Measurements from ENCODE around the gene KRT10. TPM values are rescaled to one million over a fixed set of nuclear protein-coding genes. Genes with fewer than 3 reads are reported as not detected.

Gene KRT10
- total and polyA plus RNA-seq, 2 donors (not counting 1 experiment from before 2014, with no cell fraction given): 14.7 to 32.9 TPM

DNA sequence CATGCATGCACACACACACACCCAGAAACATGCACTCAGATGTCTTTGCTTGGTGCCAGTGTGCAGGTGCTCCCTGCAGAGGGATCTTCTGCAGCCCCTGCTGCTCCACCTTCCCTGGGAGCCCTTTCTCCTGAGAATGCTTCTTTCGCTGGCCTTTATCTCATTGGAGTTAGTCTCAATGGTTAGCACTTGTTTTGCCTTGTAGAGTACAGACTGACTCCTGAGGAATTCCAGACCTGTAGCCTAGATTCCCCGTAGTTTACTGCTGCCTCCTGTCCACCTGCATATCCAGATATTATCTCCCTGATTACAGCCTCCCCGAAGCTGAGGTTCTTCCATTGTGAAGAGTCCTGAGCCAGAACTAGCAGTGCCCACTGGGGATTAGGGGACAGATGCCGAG is 47.7 kb upstream of the KRT10 start:
- H3K9me3 ChIP-seq (ENCODE audit: control extremely low read depth in 1 of 3, control insufficient read depth in 2 of 3, insufficient read depth in 1 of 3, low read length in 2 of 3): peaks cover 0 to 1% (median 0%) of the 10 kb centered on the region in 3 donors
- H4K20me1 ChIP-seq (ENCODE audit: control insufficient read depth, insufficient read depth, low read length, poor library complexity, severe bottlenecking): no peaks in the 10 kb centered on the region
- ChIA-PET CTCF (no interaction called here), POLR2A (no interaction called here)
- H3K4me1 ChIP-seq (ENCODE audit: control insufficient read depth in 2 of 2, insufficient read depth in 2 of 2, low read length in 2 of 2): no peaks in the 10 kb centered on the region
- no peak overlapping the region for H2AFZ ChIP-seq (ENCODE audit: insufficient read depth, low read depth, low read length, poor library complexity, severe bottlenecking)
- H3K79me2 ChIP-seq (ENCODE audit: control insufficient read depth, insufficient read depth, low read length): no peaks in the 10 kb centered on the region
- no peak overlapping the region for H3K4me3 Mint-ChIP-seq
- TF ChIP-seq, protein P1, sequence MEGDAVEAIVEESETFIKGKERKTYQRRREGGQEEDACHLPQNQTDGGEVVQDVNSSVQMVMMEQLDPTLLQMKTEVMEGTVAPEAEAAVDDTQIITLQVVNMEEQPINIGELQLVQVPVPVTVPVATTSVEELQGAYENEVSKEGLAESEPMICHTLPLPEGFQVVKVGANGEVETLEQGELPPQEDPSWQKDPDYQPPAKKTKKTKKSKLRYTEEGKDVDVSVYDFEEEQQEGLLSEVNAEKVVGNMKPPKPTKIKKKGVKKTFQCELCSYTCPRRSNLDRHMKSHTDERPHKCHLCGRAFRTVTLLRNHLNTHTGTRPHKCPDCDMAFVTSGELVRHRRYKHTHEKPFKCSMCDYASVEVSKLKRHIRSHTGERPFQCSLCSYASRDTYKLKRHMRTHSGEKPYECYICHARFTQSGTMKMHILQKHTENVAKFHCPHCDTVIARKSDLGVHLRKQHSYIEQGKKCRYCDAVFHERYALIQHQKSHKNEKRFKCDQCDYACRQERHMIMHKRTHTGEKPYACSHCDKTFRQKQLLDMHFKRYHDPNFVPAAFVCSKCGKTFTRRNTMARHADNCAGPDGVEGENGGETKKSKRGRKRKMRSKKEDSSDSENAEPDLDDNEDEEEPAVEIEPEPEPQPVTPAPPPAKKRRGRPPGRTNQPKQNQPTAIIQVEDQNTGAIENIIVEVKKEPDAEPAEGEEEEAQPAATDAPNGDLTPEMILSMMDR (IDR thresholded peaks at IDR 0.05): no peak
- TF ChIP-seq EZH2 (IDR thresholded peaks at IDR 0.05; ENCODE audit: borderline replicate concordance, insufficient read depth, low read depth, low read length, poor library complexity, severe bottlenecking): no peak
- DNase-seq: no peak
- H3K4me1 Mint-ChIP-seq: no peaks in the 10 kb centered on the region
- 62% methylated on average over 2 of the region's 4 CpGs for WGBS (ENCODE audit: insufficient coverage)
- no peak overlapping the region for H3K27ac ChIP-seq (ENCODE audit: low read length in 2 of 2)
- H3K4me2 ChIP-seq (replicated peaks; ENCODE audit: low read depth, low read length, poor library complexity, severe bottlenecking): no peak overlapping the region
- H3K27me3 Mint-ChIP-seq: peaks cover 44% of the 10 kb centered on the region
- no peak for ATAC-seq (ENCODE audit: low read depth)
- H3K9me3 Mint-ChIP-seq (ENCODE audit: insufficient read depth): no peaks in the 10 kb centered on the region
- H3K4me3 ChIP-seq (ENCODE audit: control extremely low read depth in 1 of 5, extremely low read depth in 1 of 5, insufficient read depth in 1 of 5, low read depth in 2 of 5, low read length in 4 of 5): no peak overlapping the region
- peaks cover 0 to 18% (median 10%) of the 10 kb centered on the region in 4 experiments for H3K27me3 ChIP-seq (replicated peaks in 1 of 4; ENCODE audit: control extremely low read depth in 1 of 4, control insufficient read depth in 3 of 4, insufficient read depth in 4 of 4, low read length in 3 of 4)
- intact Hi-C loops (cut with micrococcal nuclease): no loop called here
- H3K27ac Mint-ChIP-seq: no peak overlapping the region
- no peaks in the 10 kb centered on the region for H3K36me3 ChIP-seq (replicated peaks in 1 of 2; ENCODE audit: control extremely low read depth in 1 of 2, control insufficient read depth in 1 of 2, extremely low read depth in 1 of 2, insufficient read depth in 2 of 2, low read length in 1 of 2)
- H3K9ac ChIP-seq (ENCODE audit: low read length): no peak overlapping the region

DNA sequence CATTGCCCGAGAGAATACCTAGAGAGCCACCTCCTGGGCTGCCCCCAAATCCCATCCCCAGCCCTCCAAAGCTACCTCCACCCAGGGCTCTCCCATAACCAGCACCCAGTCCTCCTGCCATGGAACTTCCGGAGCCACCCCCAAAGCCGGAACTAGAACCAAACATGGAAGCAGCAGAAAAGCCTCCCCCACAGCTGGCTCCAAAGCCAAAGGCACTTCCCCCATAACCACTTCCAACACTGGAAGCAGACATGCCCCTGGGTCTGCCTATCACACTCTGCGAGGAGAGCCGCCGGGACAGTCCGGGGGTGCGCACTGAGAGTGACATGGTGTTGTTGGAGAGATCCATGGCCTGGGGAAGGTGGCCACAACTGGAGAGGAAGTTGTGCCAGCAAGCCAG is 44.4 kb upstream of the KRT10 start, which contains the start of gene KRT12:
KRT12 (minus strand) TSS at position 386 of the 400 bp plus-strand sequence; CDS start at position 349, 37 bp downstream.
- no peak within 1 kb of the TSS for H3K4me3 ChIP-seq (ENCODE audit: control extremely low read depth in 1 of 5, extremely low read depth in 1 of 5, insufficient read depth in 1 of 5, low read depth in 2 of 5, low read length in 4 of 5)
- H3K4me1 Mint-ChIP-seq: no peaks in the 10 kb centered on the region
- DNase-seq: no peak
- no peak within 1 kb of the TSS for H3K9ac ChIP-seq (ENCODE audit: low read length)
- peaks cover 0 to 17% (median 10%) of the 10 kb centered on the region in 4 experiments for H3K27me3 ChIP-seq (replicated peaks in 1 of 4; ENCODE audit: control extremely low read depth in 1 of 4, control insufficient read depth in 3 of 4, insufficient read depth in 4 of 4, low read length in 3 of 4)
- CTCF ChIA-PET: interaction anchor here (0.9 kb wide), 1 partner anchor 782 kb away, joined by 3 read pairs; no protein-coding TSS in a partner anchor
- H3K4me2 ChIP-seq (replicated peaks; ENCODE audit: low read depth, low read length, poor library complexity, severe bottlenecking): no peak within 1 kb of the TSS
- H3K79me2 ChIP-seq (ENCODE audit: control insufficient read depth, insufficient read depth, low read length): no peaks in the 10 kb centered on the region
- peaks cover 0 to 2% (median under 1%) of the 10 kb centered on the region in 3 donors for H3K9me3 ChIP-seq (ENCODE audit: control extremely low read depth in 1 of 3, control insufficient read depth in 2 of 3, insufficient read depth in 1 of 3, low read length in 2 of 3)
- no peak for ATAC-seq (ENCODE audit: low read depth)
- H3K27ac ChIP-seq (ENCODE audit: low read length in 2 of 2): no peak within 1 kb of the TSS
- H3K9me3 Mint-ChIP-seq (ENCODE audit: insufficient read depth): no peaks in the 10 kb centered on the region
- intact Hi-C loops (cut with micrococcal nuclease): no loop called here
- H3K27ac Mint-ChIP-seq: no peak within 1 kb of the TSS
- H3K4me1 ChIP-seq (ENCODE audit: control insufficient read depth in 2 of 2, insufficient read depth in 2 of 2, low read length in 2 of 2): no peaks in the 10 kb centered on the region
- POLR2A ChIA-PET: no interaction called here
- no peak for TF ChIP-seq EZH2 (IDR thresholded peaks at IDR 0.05; ENCODE audit: borderline replicate concordance, insufficient read depth, low read depth, low read length, poor library complexity, severe bottlenecking)
- TF ChIP-seq, protein P1 (IDR thresholded peaks at IDR 0.05): no peak
- peaks cover 43% of the 10 kb centered on the region for H3K27me3 Mint-ChIP-seq
- no peak within 1 kb of the TSS for H2AFZ ChIP-seq (ENCODE audit: insufficient read depth, low read depth, low read length, poor library complexity, severe bottlenecking)
- H3K36me3 ChIP-seq (replicated peaks in 1 of 2; ENCODE audit: control extremely low read depth in 1 of 2, control insufficient read depth in 1 of 2, extremely low read depth in 1 of 2, insufficient read depth in 2 of 2, low read length in 1 of 2): no peaks in the 10 kb centered on the region
- WGBS (ENCODE audit: insufficient coverage): 91% methylated on average over 7 of the region's 8 CpGs
- no peaks in the 10 kb centered on the region for H4K20me1 ChIP-seq (ENCODE audit: control insufficient read depth, insufficient read depth, low read length, poor library complexity, severe bottlenecking)
- no peak within 1 kb of the TSS for H3K4me3 Mint-ChIP-seq

Data from B cell (primary cell).